Suprapubic skin (tissue), 4 donors: ENCODE measurements around the gene FGD3. TPM values are rescaled to one million over a fixed set of nuclear protein-coding genes. Genes with fewer than 3 reads are reported as not detected.
A peak's percentile ranks its signal among the peaks of the same experiment; 100 is the strongest.
"Not testable (repeated sequence)": the region's sequence is repeated elsewhere in the genome, so short reads cannot be mapped to it uniquely, and the experiment has no call there.

Source experiments
- DNase-seq, 2 donors: peaks; one replicate each; pipeline ENCODE4 v3.0.0-alpha.2; 2019; ENCODE audit warnings: low spot score in 2 of 2
- H3K27ac ChIP-seq: fragments of 200-600 bp; sonication (generic); one replicate; pipeline ENCODE4 v1.5.1; 2019
- H3K27me3 ChIP-seq: fragments of 200-600 bp; sonication (generic); one replicate; pipeline ENCODE4 v1.5.1; 2019
- H3K36me3 ChIP-seq: fragments of 200-600 bp; sonication (generic); one replicate; pipeline ENCODE4 v1.5.1; 2019
- H3K4me1 ChIP-seq: fragments of 200-600 bp; sonication (generic); one replicate; pipeline ENCODE4 v1.5.1; 2019
- H3K4me3 ChIP-seq: fragments of 200-600 bp; sonication (generic); one replicate; pipeline ENCODE4 v1.5.1; 2019; ENCODE audit warnings: mild to moderate bottlenecking
- H3K9me3 ChIP-seq: fragments of 200-600 bp; sonication (generic); one replicate; pipeline ENCODE4 v1.5.1; 2019
- EP300 ChIP-seq: sonication (generic); formaldehyde crosslinking; IDR thresholded peaks from one replicate; pipeline ENCODE4 v1.6.1; 2017; ENCODE audit warnings: antibody characterized with exemption
- POLR2A ChIP-seq, 2 donors: fragments of 450-650 bp; IDR thresholded peaks; one replicate each; pipeline ENCODE4 v1.6.1; 2017; ENCODE audit warnings: antibody characterized with exemption in 2 of 2, mild to moderate bottlenecking in 2 of 2, moderate library complexity in 2 of 2
- POLR2AphosphoS5 ChIP-seq, 3 donors: sonication (generic); formaldehyde crosslinking; IDR thresholded peaks; one replicate each; pipeline ENCODE4 v1.6.1; 2017; ENCODE audit warnings: antibody characterized with exemption in 3 of 3
- WGBS: methylation state at CpG from one replicate; pipeline ENCODE4 v1.1.5; 2018; 5-methylcytosine and 5-hydroxymethylcytosine counted together
- total RNA-seq, 4 donors: library from RNA; depleted of rRNA; stranded (reverse); fragments of >200 nt; gene quantifications; one replicate each; pipeline ENCODE4 v1.1.0, GENCODE V29; 2016
- TF ChIP-seq, protein P1 (sequence below), 2 donors: fragments of 200-600 bp in 1 of 2; fragments of 450-650 bp in 1 of 2; sonication (generic) in 1 of 2; IDR thresholded peaks; one replicate each; pipeline ENCODE4 v1.5.1; 2016 to 2019; ENCODE audit warnings: antibody characterized with exemption in 2 of 2, mild to moderate bottlenecking in 1 of 2, moderate library complexity in 1 of 2

Gene FGD3, protein sequence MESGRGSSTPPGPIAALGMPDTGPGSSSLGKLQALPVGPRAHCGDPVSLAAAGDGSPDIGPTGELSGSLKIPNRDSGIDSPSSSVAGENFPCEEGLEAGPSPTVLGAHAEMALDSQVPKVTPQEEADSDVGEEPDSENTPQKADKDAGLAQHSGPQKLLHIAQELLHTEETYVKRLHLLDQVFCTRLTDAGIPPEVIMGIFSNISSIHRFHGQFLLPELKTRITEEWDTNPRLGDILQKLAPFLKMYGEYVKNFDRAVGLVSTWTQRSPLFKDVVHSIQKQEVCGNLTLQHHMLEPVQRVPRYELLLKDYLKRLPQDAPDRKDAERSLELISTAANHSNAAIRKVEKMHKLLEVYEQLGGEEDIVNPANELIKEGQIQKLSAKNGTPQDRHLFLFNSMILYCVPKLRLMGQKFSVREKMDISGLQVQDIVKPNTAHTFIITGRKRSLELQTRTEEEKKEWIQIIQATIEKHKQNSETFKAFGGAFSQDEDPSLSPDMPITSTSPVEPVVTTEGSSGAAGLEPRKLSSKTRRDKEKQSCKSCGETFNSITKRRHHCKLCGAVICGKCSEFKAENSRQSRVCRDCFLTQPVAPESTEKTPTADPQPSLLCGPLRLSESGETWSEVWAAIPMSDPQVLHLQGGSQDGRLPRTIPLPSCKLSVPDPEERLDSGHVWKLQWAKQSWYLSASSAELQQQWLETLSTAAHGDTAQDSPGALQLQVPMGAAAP
- total RNA-seq: 1 to 10 TPM; 4.6 to 9.2 (median 6.6) TPM

DNA sequence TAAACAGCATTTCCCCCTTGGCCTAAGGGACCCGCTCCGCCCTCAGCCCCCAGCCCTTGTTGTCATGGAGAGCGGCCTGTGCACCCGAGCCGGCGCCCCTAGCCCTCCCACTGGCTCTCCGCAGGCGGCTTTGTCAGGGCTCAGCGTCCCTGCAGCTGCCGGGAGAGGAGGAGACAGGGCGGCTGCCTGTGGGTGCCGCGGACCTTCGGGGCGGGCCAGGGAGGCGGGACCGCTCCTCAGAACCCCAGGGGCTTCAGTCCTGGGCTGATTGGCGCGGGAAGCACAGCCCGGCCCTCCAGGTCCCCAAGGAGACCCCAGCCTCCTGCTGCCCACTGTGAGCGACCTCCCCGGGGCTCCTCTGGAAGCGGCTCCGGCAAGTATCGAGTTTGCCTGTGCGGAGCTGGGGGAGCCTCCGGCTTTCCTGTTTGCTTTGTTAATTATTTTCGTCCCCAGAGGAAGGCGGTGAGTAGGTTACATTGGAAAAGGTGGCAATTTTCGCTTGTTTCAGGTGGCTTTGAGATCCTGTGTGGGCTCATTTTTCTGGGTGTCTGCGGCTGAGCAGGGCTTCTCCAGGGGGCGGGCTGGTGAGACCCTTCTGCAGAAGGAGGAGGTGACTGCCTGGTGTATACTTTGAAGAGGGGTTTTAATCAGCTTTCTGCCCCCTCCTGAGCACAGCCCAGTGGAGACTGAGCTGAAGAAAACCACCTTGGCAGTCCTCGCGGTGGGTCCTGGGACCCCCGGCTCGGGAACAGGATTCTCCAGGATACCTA, at the start of gene FGD3:
Gene FGD3, plus strand, starts transcription at position 256 of the 770 bp plus-strand sequence. CDS start 28,734 bp downstream, outside the sequence.
- H3K27me3 ChIP-seq: peaks cover 8% of the 10 kb centered on the region
- H3K9me3 ChIP-seq: no peaks in the 10 kb centered on the region
- no peaks in the 10 kb centered on the region for H3K36me3 ChIP-seq
- DNase-seq: peak in 1 of 2 donors; percentile 76
- no peak for TF ChIP-seq POLR2A (IDR thresholded peaks at IDR 0.05)
- TF ChIP-seq, protein P1, sequence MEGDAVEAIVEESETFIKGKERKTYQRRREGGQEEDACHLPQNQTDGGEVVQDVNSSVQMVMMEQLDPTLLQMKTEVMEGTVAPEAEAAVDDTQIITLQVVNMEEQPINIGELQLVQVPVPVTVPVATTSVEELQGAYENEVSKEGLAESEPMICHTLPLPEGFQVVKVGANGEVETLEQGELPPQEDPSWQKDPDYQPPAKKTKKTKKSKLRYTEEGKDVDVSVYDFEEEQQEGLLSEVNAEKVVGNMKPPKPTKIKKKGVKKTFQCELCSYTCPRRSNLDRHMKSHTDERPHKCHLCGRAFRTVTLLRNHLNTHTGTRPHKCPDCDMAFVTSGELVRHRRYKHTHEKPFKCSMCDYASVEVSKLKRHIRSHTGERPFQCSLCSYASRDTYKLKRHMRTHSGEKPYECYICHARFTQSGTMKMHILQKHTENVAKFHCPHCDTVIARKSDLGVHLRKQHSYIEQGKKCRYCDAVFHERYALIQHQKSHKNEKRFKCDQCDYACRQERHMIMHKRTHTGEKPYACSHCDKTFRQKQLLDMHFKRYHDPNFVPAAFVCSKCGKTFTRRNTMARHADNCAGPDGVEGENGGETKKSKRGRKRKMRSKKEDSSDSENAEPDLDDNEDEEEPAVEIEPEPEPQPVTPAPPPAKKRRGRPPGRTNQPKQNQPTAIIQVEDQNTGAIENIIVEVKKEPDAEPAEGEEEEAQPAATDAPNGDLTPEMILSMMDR (IDR thresholded peaks at IDR 0.05): no peak
- no peak for TF ChIP-seq EP300
- TF ChIP-seq POLR2AphosphoS5 (IDR thresholded peaks at IDR 0.05): no peak
- H3K4me1 ChIP-seq: peaks cover 24% of the 10 kb centered on the region
- H3K4me3 ChIP-seq: peak within 1 kb of the TSS; percentile 61
- 5% methylated on average over 32 of the region's 36 CpGs for WGBS
- H3K27ac ChIP-seq: peak within 1 kb of the TSS; percentile 32

DNA sequence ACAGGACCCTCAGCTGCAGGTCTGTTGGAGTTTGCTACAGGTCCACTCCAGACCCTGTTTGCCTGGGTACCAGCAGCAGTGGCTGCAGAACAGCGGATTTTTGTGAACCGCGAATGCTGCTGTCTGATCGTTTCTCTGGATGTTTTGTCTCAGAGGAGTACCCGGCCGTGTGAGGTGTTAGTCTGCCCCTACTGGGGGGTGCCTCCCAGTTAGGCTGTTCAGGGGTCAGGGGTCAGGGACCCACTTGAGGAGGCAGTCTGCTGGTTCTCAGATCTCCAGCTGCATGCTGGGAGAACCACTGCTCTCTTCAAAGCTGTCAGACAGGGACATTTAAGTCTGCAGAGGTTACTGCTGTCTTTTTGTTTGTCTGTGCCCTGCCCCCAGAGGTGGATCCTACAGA, 42.2 kb upstream of the FGD3 start:
- WGBS: 77% methylated on average over 4 of the region's 6 CpGs
- H3K4me3 ChIP-seq, H3K27ac ChIP-seq, H3K9me3 ChIP-seq, H3K36me3 ChIP-seq, H3K4me1 ChIP-seq, H3K27me3 ChIP-seq, DNase-seq: not testable (repeated sequence)

DNA sequence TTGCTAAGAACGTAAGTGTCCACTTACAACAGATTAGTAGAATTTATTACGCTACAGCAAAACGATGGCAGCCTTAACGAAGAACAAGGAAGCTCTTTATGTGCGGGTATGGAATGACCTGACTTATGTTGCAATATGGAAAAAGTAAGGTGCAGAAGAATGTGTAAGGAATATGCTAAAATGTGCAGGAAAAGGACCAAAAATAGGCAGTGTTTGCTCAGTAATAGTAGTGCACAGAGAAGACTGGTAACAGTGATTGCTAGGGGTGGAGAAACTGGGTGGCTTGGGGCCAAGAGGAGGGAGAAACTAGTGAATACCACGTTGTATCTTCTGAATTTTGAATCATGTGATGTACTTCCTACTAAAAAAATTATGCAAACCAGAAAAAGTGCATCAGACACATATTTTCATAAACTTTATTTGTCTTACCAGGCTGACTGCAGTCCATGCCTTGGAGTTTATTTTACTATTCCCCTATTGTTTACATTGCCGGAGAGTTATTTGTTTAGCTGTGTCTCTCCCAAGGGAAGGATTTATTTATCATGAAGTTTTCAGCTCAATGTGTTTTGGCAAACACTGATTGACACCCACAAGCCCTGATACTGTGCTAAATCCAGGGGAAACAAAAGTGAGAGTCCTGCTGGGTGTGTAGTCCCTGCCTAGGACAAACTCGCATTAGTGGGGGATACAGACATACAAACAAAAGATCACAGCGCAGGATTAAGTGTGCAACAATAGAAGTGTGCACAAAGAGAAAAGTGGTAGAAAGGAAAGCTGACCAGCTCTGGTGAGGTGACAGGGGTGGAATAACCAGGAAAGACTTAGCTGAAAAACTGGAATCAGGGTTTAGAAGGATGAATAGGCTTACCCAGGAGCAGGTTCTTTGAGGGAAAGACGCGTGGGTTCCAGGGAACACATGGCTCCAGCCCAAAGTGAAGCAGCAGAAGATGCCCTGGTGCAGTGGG, 35.5 kb upstream of the FGD3 start:
- no peak for TF ChIP-seq EP300
- no peak for TF ChIP-seq POLR2A (IDR thresholded peaks at IDR 0.05)
- no peak for TF ChIP-seq POLR2AphosphoS5 (IDR thresholded peaks at IDR 0.05)
- TF ChIP-seq, protein P1 (IDR thresholded peaks at IDR 0.05): no peak
- Histone ChIP-seq H3K27me3 (no peaks in the 10 kb centered on the region), H3K9me3 (no peaks in the 10 kb centered on the region), H3K4me1 (peaks cover 5% of the 10 kb centered on the region), H3K36me3 (no peaks in the 10 kb centered on the region), H3K4me3 (no peak overlapping the region), H3K27ac (no peak overlapping the region)
- WGBS: 53% methylated on average over 11 of the region's 11 CpGs
- DNase-seq: no peak

DNA sequence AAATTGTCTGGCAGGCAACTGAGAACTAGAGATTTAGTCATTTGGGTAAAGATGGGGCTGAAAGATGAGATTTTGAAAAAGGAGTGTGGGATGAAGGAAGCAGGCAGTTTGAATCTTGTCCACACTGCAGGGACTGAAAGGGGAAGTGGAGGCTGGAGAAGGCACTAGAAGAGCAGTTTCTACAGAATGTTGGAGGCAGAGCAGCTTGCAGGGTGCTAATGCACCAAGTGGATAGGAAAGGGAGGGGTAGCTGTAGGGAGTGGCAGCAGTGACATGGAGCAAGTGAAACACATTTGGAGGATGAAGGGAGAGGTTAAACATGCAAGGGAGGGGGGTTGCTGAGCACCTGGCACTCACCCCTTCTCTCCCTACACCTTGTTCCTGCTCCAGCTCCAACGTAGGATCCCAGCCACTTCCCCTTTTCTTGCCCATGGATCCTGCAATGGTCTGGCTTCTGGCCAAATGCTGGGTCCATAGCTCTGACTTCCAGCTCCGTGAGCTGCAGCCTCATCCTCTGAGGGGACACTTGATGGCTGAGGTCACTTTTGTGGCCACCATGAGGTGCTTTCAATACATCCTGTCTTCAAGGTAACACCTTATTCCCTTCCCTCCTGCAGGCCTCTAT, 30.0 kb upstream of the FGD3 start:
- H3K27ac ChIP-seq: no peak overlapping the region
- H3K4me3 ChIP-seq: no peak overlapping the region
- H3K36me3 ChIP-seq: no peaks in the 10 kb centered on the region
- H3K27me3 ChIP-seq: no peaks in the 10 kb centered on the region
- DNase-seq: no peak
- peaks cover under 1% of the 10 kb centered on the region for H3K4me1 ChIP-seq
- WGBS: 37% methylated on average over 2 of the region's 2 CpGs
- no peaks in the 10 kb centered on the region for H3K9me3 ChIP-seq
- TF ChIP-seq POLR2A (IDR thresholded peaks at IDR 0.05): no peak
- TF ChIP-seq, protein P1 (IDR thresholded peaks at IDR 0.05): no peak
- TF ChIP-seq POLR2AphosphoS5 (IDR thresholded peaks at IDR 0.05): no peak
- TF ChIP-seq EP300: no peak
